NCI-H524 (cell line): ENCODE measurements around the gene STYXL1.

Source experiments
- DNase-seq, 2 experiments: peaks; one replicate each; lab custom pipeline; 2025; lab: John Stamatoyannopoulos, UW

The STYXL1 gene

GRCh38 chr7:75992083-75992755 is 55.6 kb downstream of the STYXL1 start:
- no peak for DNase-seq

DNA sequence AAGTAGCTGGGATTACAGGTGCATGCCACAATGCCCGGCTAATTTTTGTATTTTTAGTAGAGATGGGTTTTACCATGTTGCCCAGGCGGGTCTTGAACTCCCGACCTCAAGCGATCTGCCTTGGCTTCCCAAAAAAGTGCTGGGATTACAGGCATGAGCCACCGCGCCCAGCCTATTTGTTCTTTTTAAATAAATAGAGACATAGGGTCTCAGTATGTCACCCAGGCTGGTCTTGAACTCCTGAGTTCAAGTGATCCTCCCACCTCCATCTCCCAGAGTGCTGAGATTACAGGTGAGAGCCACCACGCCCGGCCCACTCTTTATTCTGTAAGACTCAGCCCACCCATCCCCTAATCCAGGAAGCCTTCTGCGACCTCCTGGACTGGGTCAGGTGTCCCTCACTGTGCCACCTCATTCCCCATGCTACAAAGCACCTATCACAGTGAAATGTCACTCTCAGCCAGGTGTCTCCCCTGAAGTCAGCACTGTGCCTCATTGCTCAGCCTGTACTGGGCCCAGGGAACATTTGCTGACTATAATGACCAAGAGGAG is 56.2 kb downstream of the STYXL1 start:
- DNase-seq, result no peak

DNA sequence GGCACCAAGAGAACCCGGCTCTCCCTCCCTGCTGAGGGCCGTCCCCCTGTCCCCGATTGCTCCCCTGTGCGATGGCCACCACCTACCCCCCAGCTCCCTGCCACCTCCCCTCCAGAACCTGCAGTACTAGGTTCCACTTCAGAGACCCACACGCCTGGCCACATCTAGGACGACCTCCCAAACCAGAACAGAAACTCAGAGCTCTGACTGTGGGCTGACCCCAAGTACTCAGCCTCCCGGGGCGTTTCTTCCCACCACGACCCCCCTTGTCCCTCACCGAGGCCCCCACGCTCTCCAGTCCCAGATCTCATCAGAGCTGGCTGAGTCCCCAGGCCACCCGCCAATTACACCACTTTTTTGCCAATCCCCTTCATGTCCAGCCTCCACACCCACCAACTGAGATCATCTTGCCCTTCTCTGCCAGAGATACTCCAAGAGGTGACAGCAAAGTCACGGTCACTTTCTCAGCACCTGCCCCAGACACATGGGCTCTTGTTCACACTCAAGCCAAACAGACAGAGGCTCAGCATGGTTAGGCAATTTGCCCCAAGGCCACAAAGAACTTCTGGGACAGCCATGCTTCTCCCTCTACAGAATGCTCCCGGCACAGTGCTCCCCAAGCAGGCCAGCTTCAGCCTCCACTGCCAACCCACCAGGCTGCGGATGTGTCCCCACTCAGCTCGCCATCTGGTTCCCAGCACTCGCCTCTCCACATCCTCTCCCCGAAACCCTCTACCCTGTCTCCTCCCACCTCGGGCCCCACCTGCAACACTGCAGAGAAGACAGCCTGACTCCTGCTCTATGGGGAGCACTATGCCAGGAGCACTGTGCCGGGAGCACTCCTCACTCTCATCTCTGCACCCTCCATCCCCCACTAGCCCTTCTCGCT is 58.1 kb downstream of the STYXL1 start:
- no peak for DNase-seq

DNA sequence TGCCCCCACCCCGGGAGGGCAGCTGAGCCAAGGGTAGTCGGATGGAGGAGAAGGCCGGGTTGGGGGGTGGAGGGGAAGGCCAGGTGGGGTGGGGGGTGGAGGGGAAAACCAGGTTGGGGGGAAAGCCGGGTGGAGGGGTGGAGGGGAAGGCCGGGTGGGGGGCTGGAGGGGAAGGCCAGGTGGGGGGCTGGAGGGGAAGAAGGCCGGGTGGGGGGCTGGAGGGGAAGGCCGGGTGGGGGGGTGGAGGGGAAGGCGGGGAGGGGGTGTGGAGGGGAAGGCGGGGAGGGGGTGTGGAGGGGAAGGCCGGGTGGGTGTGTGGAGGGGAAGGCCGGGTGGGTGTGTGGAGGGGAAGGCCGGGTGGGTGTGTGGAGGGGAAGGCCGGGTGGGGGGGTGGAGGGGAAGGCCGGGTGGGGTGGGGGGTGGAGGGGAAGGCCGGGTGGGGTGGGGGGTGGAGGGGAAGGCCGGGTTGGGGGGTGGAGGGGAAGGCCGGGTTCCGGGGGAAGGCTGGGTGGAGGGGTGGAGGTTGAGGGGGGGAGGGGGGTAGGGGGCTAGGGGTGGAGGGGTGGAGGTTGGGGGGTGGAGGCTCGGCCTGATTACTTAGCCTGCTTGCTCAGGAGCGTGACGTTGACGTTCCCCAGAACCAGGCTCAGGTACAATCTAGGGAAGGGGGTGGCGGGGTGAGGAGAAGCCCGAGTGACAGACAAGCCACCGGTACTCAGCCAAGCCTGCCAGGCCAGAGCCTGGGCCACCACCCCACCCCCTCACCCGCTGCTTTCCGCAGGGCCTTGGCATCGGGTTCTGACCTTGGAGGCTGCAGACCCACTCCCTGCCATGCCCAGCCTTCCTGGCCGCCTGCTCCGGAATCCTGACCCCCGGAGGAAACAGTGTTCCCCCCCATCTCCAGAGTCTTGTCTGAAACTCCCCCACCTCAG is 59.0 kb downstream of the STYXL1 start:
- DNase-seq, result no peak

DNA sequence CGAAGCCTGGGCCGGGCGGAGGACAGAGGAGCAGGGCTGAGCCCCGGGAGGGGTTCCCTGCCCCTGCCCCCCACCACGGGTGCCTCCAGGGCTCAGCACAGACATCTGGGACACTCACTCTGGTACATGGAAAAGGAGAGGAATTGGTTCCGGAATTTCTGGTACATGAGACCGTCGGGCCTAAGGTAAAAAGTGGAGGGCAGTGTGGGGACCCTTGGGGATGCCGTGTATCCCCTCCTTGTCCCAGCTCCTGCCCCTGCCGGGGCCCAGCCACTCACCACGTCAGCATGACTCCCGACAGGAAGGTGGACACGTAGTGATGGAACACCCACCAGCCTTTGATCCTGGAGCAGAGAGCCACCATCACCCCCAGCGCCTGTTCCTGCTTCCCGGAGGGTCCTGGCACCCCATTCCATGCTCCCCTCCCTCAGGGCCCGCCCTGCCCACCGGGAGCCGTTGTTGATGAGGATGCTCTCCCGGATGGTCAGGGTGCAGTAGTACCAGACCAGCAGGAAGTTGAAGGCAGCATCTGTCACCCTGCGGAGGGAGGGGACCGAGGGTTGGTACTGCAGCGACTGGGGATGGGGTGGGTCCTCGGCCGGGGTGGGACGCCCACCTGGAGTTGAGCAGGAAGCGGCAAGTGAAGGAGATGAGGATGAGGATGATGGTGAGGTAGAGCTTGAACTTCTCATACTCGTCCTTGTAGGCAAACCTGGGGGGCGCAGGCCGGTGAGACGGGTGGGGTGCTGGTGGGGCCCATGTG is 59.8 kb downstream of the STYXL1 start:
- DNase-seq, result no peak

DNA sequence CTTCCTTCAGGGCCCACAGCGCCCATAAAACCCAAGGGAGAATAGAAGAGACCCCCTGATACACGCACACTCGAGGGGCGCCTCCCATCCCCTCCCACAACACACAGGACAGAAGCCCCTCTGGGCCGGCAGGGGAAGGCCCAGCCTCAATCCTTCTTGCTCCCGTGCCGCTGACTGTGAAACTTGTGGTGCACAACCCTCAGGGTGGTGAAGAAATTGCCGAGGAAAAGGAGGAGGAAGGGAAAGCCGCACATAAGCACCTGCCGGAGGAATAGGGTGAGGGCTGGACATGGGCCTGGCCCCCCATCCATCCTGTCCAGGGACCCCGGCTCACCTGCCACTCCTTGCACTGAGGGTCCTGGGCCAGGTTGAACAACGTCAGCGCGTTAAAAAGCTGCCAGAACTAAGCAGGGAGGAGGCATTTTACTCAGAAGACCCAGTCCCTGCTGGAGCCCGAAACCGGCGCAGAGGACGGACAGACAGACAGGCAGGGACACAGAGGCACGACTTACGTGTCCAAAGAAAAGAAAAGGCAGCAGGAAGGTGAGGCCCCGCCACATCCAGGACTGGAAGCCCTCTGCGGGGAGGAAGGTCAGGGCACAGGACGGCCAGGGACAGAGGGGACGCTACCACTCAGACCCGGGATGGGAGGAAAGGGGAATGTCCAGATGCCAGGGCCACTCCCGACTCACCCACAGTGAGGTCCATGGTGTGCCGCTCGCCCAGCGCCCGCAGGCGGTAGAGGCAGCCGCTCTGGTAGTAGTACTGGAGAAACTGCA is 60.6 kb downstream of the STYXL1 start:
- no peak for DNase-seq

- no peak for DNase-seq
Measured at GRCh38 chr7:75986147-75986781, 61.5 kb downstream of the STYXL1 start.

DNA sequence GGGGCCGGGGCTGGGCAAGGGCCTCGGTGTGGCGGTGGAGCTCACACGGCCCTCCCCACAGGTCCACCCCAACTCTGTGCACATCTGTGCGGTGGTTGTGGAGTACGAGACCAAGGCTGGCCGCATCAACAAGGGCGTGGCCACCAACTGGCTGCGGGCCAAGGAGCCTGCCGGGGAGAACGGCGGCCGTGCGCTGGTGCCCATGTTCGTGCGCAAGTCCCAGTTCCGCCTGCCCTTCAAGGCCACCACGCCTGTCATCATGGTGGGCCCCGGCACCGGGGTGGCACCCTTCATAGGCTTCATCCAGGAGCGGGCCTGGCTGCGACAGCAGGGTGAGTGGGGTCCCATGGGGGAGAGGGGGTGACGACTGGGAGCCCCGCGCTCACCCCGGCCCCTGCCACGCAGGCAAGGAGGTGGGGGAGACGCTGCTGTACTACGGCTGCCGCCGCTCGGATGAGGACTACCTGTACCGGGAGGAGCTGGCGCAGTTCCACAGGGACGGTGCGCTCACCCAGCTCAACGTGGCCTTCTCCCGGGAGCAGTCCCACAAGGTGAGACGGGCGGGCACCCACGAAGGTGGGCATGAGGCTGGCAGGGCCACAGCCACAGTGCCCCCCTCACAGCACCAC is 62.2 kb downstream of the STYXL1 start:
- DNase-seq, result no peak

DNA sequence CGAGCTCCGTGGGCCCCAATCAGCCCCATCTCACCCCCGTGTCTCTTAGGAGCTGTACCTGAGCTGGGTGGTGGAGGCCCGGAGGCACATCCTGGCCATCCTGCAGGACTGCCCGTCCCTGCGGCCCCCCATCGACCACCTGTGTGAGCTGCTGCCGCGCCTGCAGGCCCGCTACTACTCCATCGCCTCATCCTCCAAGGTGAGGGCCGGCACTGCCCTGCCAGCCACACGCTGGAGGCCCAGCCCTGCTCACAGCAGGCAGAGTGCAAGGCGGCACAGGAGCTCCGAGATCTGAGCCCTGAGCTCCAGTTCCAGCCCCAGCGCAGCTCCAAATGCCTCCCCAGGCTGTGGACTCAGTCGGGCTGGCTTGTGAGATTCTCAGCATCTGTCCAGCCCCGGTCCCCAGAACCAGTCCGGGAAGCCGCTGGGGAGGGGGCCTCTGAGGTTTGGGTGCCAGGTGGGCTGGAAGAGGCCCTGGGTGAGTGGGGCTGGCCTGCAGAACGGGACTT is 62.7 kb downstream of the STYXL1 start:
- DNase-seq, result no peak

DNA sequence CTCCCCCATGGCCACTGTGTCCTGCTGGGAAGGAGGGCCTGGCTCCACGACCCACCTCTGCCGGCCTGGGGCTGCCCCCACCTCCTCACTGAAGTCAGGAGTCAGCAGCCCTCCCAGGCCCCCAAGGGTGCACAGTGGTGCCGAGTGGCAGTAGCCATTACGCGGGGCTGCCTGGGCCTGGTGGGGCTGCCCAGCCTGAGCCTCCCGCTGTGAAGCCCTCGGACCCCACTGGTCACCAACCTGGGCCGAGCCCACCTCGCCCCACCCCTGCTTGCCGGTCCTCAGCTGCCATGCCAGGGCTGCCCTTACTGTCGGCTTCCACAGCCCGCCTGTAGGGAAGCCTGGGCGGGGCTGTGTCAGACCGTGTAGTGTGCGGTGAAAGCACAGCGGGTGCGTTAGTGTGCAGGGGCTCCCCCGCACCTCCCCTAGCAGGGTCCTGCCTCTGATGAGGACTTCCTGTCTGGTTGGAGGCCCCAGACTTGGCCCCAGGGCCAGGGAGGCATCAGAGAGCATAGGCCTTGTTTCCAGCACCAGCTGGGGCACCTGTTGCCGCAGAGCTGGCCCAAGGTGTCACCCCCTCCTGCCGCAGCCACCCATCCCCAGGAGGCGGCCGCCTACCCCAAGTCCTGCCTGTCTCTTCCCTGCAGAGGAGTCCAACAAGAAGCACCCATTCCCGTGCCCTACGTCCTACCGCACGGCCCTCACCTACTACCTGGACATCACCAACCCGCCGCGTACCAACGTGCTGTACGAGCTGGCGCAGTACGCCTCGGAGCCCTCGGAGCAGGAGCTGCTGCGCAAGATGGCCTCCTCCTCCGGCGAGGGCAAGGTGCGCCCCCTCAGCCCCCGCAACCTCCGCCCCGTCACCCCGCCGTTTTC is 63.4 kb downstream of the STYXL1 start:
- DNase-seq, result no peak

DNA sequence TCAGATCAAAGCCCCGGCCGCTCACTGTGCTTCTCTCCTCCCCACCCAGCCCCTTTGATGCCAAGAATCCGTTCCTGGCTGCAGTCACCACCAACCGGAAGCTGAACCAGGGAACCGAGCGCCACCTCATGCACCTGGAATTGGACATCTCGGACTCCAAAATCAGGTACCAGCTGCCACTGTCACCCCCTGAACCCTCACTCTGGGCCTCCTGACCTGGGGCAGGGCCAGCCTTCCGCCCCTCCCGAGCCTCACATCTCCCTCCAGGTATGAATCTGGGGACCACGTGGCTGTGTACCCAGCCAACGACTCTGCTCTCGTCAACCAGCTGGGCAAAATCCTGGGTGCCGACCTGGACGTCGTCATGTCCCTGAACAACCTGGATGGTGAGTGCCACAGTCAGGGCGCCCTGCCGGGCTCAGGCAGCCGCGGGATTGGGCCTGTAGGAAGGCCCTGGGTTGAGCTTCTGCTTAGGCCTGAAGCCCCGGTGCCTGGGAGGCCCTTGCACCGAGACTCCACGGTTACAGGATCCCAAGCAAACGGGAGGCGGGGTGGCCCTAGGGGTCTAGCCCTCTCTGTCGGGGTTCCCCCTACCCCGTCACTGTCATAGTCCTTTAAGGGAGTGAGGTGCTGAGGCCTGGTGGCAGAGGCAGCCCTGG is 64.2 kb downstream of the STYXL1 start:
- DNase-seq, result no peak

DNA sequence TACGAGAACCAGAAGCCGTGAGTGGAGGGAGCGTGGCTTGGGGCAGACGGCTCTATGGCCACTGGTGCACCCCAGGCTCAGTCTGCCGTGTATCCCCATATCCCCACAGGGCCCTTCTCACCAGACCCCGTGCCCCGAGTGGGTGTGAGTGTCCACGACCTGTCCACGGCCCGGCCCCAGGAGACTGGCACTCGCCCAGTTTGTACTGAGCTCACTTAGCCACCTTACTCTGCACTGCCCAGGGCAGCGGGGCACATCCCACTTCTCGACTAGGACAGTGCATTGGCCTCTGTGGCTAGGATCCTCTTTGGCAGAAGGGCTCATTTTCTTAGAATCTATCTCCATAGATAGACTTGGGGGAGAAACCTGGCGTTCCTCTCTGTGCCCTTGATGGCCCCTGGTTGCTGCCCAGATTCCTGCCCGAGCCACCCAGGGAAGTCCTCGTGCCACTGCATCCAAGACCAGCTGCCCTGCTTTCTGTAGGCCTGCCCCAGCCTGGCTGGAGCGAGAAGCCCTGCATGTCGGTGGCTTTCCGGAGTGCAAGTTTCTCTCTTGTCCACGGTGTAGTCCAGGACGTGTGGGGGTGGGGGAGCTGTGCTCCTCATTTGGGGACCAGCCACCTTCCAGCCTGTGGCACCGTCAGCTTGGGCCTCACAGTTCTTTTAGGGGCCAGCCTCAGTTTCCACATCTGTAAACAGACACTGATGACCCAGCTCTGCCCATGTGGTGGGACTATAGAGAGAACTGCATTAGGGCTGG is 65.3 kb downstream of the STYXL1 start:
- DNase-seq, result no peak

DNA sequence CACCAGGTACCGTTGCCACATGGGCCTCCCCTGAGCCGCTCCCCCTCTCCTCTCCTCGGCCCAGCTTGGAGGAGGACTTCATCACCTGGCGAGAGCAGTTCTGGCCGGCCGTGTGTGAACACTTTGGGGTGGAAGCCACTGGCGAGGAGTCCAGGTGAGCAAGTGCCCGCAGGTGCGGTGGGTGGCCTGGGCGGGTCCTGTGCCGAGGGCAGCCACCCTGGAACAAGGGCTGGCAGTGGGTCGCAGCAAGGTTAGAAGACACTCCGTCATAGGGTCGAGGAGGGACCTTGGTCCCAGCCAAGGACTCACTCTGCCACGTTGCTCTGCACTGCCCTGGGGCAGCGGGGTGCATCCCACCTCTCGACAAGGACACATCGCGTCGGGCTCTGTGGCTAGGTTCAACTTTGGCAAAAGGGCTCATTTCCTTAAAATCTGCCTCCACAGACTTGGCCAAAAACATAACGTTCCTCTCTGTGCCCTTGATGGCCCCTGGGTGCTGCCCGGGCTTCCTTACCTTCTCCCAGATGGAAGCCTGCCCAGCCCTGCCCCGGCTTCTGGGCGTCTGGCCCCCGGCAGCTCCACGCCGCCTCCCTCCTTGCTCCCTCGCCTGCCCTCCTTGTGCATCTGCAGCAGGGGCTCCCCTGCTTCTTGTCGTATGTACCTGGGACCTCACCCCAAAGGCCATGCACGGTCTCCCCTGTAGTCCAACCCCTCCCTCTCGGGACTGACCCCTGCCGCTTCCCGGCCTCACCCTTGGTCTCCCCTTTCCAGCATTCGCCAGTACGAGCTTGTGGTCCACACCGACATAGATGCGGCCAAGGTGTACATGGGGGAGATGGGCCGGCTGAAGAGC is 66.1 kb downstream of the STYXL1 start:
- DNase-seq, result no peak

GRCh38 chr7:75981203-75981452 is 66.7 kb downstream of the STYXL1 start:
- no peak for DNase-seq

DNA sequence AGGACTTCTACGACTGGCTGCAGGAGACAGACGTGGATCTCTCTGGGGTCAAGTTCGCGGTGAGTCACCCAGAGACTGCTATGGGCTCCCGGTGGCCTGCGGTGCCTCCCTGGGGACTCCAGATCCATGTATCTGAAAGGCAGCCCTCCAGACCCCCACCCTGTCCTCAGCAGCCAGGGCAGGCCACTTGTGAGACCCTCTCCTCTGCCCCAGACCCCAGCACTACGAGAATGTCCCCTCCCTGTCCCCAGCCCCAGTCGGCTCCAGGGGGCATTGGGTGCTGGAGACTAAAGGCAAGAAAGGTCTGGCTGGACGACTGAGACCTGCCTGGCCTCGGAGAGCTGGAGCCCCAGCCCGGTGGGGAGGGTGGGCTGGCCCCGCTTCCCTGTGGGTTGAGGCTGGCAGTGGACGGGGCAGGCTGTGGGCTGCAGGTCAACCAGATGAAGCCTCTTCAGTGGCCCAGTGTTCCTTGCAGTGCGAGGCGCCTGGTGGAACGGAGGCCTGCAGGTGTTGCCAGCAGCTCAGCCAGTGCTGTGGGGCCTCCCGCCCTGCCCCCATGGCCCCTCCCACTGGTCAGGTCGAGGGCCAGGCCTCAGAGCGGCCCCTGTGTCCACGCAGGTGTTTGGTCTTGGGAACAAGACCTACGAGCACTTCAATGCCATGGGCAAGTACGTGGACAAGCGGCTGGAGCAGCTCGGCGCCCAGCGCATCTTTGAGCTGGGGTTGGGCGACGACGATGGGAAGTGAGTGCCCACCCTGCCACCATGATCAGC is 67.2 kb downstream of the STYXL1 start:
- DNase-seq, result no peak
